HG03025 (cell line): ENCODE measurements around the gene PHKA2.

Source experiments
- ATAC-seq: cut with Tn5 transposase; IDR thresholded peaks from one replicate; pipeline ENCODE4 v1.9.1; 2021; ENCODE audit warnings: mild to moderate bottlenecking, moderate library complexity; ENCODE audit not compliant: unreplicated experiment, low FRiP score

The PHKA2 gene

GRCh38 chrX:18890724-18891547 is 93.0 kb downstream of the PHKA2 start:
- no peak for ATAC-seq

- no peak for ATAC-seq
These were observed 93.9 kb downstream of the PHKA2 start for GRCh38 chrX:18890049-18890381.

- no peak for ATAC-seq
These were observed 94.4 kb downstream of the PHKA2 start for GRCh38 chrX:18889346-18890048.

GRCh38 chrX:18888281-18888680 is 95.6 kb downstream of the PHKA2 start:
- ATAC-seq, result no peak

GRCh38 chrX:18887825-18888212 is 96.1 kb downstream of the PHKA2 start:
- ATAC-seq, result no peak

- no peak for ATAC-seq
These were observed 96.6 kb downstream of the PHKA2 start for GRCh38 chrX:18887177-18887824.

GRCh38 chrX:18886344-18887161 is 97.4 kb downstream of the PHKA2 start:
- peak; percentile 73 for ATAC-seq

GRCh38 chrX:18886005-18886343 is 97.9 kb downstream of the PHKA2 start:
- peak; percentile 19 for ATAC-seq

GRCh38 chrX:18885328-18886004 is 98.4 kb downstream of the PHKA2 start:
- peak; percentile 10 for ATAC-seq

- ATAC-seq, result no peak
These were observed 99.0 kb downstream of the PHKA2 start for GRCh38 chrX:18884916-18885315.

GRCh38 chrX:18883961-18884765 is 99.8 kb downstream of the PHKA2 start:
- no peak for ATAC-seq

- ATAC-seq, result no peak
These were observed 100.5 kb downstream of the PHKA2 start for GRCh38 chrX:18883234-18883960.

- ATAC-seq, result no peak
These were observed 104.8 kb downstream of the PHKA2 start for GRCh38 chrX:18879144-18879543.

GRCh38 chrX:18877469-18877868 is 106.4 kb downstream of the PHKA2 start:
- no peak for ATAC-seq

- ATAC-seq, result no peak
These were observed 108.5 kb downstream of the PHKA2 start for GRCh38 chrX:18875256-18875878.

- ATAC-seq, result no peak
These were observed 109.2 kb downstream of the PHKA2 start for GRCh38 chrX:18874560-18875255.

- ATAC-seq, result no peak
These were observed 110.1 kb downstream of the PHKA2 start for GRCh38 chrX:18873836-18874235.
